Ascending aorta (tissue), 2 donors: ENCODE measurements around the gene ZP4. TPM values are rescaled to one million over a fixed set of nuclear protein-coding genes. Genes with fewer than 3 reads are reported as not detected.
"Not testable (repeated sequence)": the region's sequence is repeated elsewhere in the genome, so short reads cannot be mapped to it uniquely, and the experiment has no call there.

ENCODE experiments used
- DNase-seq, 2 donors: peaks; one replicate each; pipeline ENCODE4 v3.0.0-alpha.2; 2019; ENCODE audit warnings: low spot score in 2 of 2
- H3K27ac ChIP-seq, 2 donors: fragments of 200-600 bp; sonication (generic); one replicate each; pipeline ENCODE4 v1.5.1; 2016 to 2017; ENCODE audit warnings: mild to moderate bottlenecking in 1 of 2
- H3K27me3 ChIP-seq: fragments of 200-600 bp; sonication (generic); one replicate; pipeline ENCODE4 v1.5.1; 2017
- H3K36me3 ChIP-seq, 2 donors: fragments of 200-600 bp; sonication (generic); one replicate each; pipeline ENCODE4 v1.5.1; 2016
- H3K4me1 ChIP-seq, 2 donors: fragments of 200-600 bp; sonication (generic); one replicate each; pipeline ENCODE4 v1.5.1; 2016 to 2017; ENCODE audit warnings: mild to moderate bottlenecking in 1 of 2
- H3K4me3 ChIP-seq, 2 donors: fragments of 200-600 bp; sonication (generic); one replicate each; pipeline ENCODE4 v1.5.1; 2016 to 2017; ENCODE audit warnings: mild to moderate bottlenecking in 1 of 2
- H3K9me3 ChIP-seq, 2 donors: fragments of 200-600 bp; sonication (generic); one replicate each; pipeline ENCODE4 v1.5.1; 2016
- intact Hi-C: fragments of 100-400 bp; cut with DNase I; formaldehyde crosslinking; loops from one replicate; pipeline ENCODE4 v1.15.1; 2023
- total RNA-seq: library from RNA; depleted of rRNA; stranded (reverse); fragments of >200 nt; gene quantifications from one replicate; pipeline ENCODE4 v1.1.0, GENCODE V29; 2016
- TF ChIP-seq, protein P1 (sequence below), 3 experiments: fragments of 200-600 bp in 2 of 3; fragments of 450-650 bp in 1 of 3; sonication (generic) in 2 of 3; IDR thresholded peaks; one replicate each; pipeline ENCODE4 v1.5.1; 2016 to 2019; ENCODE audit warnings: antibody characterized with exemption in 3 of 3, mild to moderate bottlenecking in 1 of 3, moderate library complexity in 1 of 3

ZP4 gene
- total RNA-seq, 1 donor from 2014 or later, result not detected

DNA sequence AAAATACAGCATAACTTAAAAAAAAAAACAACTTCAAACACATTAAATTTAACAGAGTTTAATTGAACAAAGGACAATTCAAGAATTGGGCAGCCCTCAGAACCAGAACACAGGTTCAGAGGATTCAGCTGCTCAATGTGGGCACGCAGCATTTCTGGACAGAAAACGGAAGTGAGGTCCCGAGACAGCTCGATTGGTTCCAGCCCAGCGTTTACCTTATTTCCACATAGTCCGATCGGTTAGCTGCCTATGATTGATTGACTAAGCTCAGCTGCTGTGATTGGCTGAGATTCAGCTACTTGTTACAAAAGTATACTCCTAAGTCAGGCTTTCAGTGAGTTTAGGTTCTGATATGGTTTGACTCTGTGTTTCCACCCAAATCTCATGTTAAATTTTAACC is 33.3 kb downstream of the ZP4 start:
- no peaks in the 10 kb centered on the region for H3K36me3 ChIP-seq
- H3K4me3 ChIP-seq, result no peak overlapping the region
- TF ChIP-seq, protein P1, sequence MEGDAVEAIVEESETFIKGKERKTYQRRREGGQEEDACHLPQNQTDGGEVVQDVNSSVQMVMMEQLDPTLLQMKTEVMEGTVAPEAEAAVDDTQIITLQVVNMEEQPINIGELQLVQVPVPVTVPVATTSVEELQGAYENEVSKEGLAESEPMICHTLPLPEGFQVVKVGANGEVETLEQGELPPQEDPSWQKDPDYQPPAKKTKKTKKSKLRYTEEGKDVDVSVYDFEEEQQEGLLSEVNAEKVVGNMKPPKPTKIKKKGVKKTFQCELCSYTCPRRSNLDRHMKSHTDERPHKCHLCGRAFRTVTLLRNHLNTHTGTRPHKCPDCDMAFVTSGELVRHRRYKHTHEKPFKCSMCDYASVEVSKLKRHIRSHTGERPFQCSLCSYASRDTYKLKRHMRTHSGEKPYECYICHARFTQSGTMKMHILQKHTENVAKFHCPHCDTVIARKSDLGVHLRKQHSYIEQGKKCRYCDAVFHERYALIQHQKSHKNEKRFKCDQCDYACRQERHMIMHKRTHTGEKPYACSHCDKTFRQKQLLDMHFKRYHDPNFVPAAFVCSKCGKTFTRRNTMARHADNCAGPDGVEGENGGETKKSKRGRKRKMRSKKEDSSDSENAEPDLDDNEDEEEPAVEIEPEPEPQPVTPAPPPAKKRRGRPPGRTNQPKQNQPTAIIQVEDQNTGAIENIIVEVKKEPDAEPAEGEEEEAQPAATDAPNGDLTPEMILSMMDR (IDR thresholded peaks at IDR 0.05), result no peak
- H3K27me3 ChIP-seq, result no peaks in the 10 kb centered on the region
- intact Hi-C loops, result no loop called here
- H3K4me1 ChIP-seq, result no peaks in the 10 kb centered on the region
- H3K27ac ChIP-seq, result no peak overlapping the region
- H3K9me3 ChIP-seq, result no peaks in the 10 kb centered on the region
- no peak for DNase-seq

- Histone ChIP-seq H3K4me3 (no peak overlapping the region), H3K36me3 (no peaks in the 10 kb centered on the region), H3K4me1 (no peaks in the 10 kb centered on the region), H3K27me3 (no peaks in the 10 kb centered on the region), H3K9me3 (no peaks in the 10 kb centered on the region), H3K27ac (no peak overlapping the region)
- TF ChIP-seq, protein P1 (IDR thresholded peaks at IDR 0.05), result no peak
- intact Hi-C loops, result no loop called here
- no peak for DNase-seq
Observed at GRCh38 chr1:237852342-237852741, 38.4 kb downstream of the ZP4 start.

DNA sequence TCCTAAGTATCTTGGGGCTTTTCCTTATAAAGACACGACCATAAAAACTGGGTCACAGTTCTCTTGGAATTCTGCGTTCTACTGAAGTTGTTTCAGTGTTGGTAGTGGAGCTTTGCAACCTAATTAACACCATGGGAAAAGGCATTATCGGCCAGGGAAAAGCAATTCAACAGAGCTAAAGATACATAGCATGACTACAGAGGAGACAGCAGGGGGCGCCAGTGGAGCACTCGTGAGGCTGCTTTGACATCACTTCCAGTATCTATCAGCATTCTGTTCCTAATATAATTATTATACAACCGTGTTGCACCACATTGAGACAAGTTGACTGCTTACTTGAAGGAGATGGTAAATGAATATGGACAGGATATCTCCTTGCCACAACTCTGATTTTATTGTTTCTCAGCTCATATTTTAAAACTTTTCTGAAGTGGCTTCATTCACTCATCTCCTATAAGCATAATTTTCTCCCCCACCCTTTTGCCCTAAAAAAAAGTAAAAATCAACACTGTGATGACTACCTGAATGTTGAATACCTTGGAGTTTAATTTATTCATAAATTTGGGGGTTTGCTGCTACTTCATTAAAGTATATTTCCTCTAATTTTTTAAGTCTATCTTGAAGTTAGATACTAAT is 39.4 kb downstream of the ZP4 start:
- no peaks in the 10 kb centered on the region for H3K9me3 ChIP-seq
- no peak for DNase-seq
- H3K4me1 ChIP-seq, result no peaks in the 10 kb centered on the region
- intact Hi-C loops, result no loop called here
- TF ChIP-seq, protein P1 (IDR thresholded peaks at IDR 0.05), result peak in 1 of 3 experiments; percentile 34
- H3K27me3 ChIP-seq, result no peaks in the 10 kb centered on the region
- no peak overlapping the region for H3K4me3 ChIP-seq
- no peak overlapping the region for H3K27ac ChIP-seq
- H3K36me3 ChIP-seq, result no peaks in the 10 kb centered on the region

DNA sequence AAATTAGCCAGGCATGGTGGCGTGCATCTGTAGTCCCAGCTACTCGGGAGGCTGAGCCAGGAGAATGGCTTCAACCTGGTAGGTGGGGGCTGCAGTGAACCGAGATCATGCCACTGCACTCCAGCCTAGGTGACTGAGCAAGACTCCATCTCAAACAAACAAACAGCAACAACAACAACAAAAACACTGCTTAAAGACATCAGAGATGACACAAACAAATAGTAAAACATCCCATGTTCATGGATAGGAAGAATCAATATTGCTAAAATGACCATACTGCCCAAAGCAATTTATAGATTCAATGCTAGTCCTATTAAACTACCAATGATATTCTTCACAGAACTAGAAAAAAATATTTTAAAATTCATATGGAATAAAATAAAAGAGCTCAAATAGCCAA is 47.2 kb downstream of the ZP4 start:
- H3K36me3 ChIP-seq, H3K4me3 ChIP-seq, H3K27me3 ChIP-seq, H3K27ac ChIP-seq, H3K9me3 ChIP-seq, DNase-seq, H3K4me1 ChIP-seq: not testable (repeated sequence)
- intact Hi-C loops, result loop anchor here (2.0 kb wide), 1 partner anchor 45 kb away; no protein-coding TSS in a partner anchor

- intact Hi-C loops, result no loop called here
- TF ChIP-seq, protein P1 (IDR thresholded peaks at IDR 0.05), result no peak
Observed at GRCh38 chr1:237841485-237841884, 49.2 kb downstream of the ZP4 start.

DNA sequence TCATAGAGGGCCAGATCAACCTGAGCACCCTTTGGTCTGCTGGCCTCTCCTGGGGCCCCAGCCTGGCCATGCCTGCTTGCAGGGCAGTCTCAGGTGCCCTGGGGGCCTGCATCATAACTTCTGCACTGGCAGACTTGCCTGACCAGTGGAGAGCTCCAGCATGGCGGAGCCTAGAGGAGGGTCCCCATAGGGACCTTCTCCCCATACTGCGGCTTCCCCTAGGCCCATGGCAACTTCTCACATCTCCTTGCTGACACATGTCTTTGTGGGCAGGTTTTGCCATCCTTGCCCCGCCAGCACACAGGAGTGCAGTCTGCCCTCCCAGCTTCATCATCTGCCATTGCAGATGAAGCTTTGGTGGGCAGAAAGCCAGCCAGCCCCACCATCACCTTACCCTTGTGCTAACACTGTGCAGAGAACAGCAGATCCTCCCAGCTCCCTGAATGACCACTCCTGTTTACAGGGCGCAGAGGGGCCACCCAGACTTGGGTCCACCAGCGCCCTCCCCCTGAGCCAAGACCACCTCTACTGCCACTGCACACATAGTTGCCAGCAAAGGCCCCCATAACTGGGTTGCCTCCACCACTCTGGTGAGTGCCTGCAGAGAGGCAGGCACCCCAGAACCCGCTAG is 51.7 kb downstream of the ZP4 start:
- Histone ChIP-seq H3K27me3 (no peaks in the 10 kb centered on the region), H3K27ac (no peak overlapping the region), H3K36me3 (no peaks in the 10 kb centered on the region), H3K4me3 (no peak overlapping the region), H3K9me3 (peaks cover 0 to 6% of the 10 kb centered on the region in 2 donors), H3K4me1 (no peaks in the 10 kb centered on the region)
- TF ChIP-seq, protein P1 (IDR thresholded peaks at IDR 0.05), result no peak
- intact Hi-C loops, result no loop called here
- DNase-seq, result no peak

More at GRCh38 chr1:237841485-237841884, 49.2 kb downstream of the ZP4 start:
- no peak for DNase-seq
- Histone ChIP-seq H3K27me3 (no peaks in the 10 kb centered on the region), H3K36me3 (no peaks in the 10 kb centered on the region), H3K4me3 (no peak overlapping the region), H3K9me3 (peaks cover 0 to 6% of the 10 kb centered on the region in 2 donors), H3K4me1 (no peaks in the 10 kb centered on the region), H3K27ac (no peak overlapping the region)
